WERI-Rb-1 (cell line): ENCODE results near the gene CDC42BPA.

Experiments
- DNase-seq: peaks from one replicate; pipeline ENCODE4 v3.0.0-alpha.2; 2020
- H3K27ac ChIP-seq: fragments of 250-450 bp; sonication (Bioruptor Pico); 2 replicates; pipeline ENCODE4 v1.5.1; 2020; ENCODE audit warnings: mild to moderate bottlenecking, moderate library complexity
- H3K27me3 ChIP-seq: fragments of 250-450 bp; sonication (Bioruptor Pico); 2 replicates; pipeline ENCODE4 v1.5.1; 2021; ENCODE audit warnings: mild to moderate bottlenecking, low read depth, moderate library complexity; ENCODE audit not compliant: insufficient read depth, severe bottlenecking
- H3K36me3 ChIP-seq: fragments of 250-450 bp; sonication (Bioruptor Pico); 2 replicates; pipeline ENCODE4 v1.5.1; 2020; ENCODE audit warnings: mild to moderate bottlenecking, moderate library complexity
- H3K4me3 ChIP-seq: 2 replicates; pipeline ENCODE4 v1.5.1; 2011; ENCODE audit warnings: low read depth, mild to moderate bottlenecking, control low read depth, low read length
- H3K9me3 ChIP-seq: fragments of 250-450 bp; sonication (Bioruptor Pico); 2 replicates; pipeline ENCODE4 v1.5.1; 2021; ENCODE audit warnings: mild to moderate bottlenecking, moderate library complexity; ENCODE audit not compliant: severe bottlenecking
- TF ChIP-seq, protein P1 (sequence below): IDR thresholded peaks from 2 replicates; pipeline ENCODE4 v1.5.1; 2011; ENCODE audit warnings: low read depth, mild to moderate bottlenecking, control low read depth, inconsistent platforms, low read length

Gene CDC42BPA

DNA sequence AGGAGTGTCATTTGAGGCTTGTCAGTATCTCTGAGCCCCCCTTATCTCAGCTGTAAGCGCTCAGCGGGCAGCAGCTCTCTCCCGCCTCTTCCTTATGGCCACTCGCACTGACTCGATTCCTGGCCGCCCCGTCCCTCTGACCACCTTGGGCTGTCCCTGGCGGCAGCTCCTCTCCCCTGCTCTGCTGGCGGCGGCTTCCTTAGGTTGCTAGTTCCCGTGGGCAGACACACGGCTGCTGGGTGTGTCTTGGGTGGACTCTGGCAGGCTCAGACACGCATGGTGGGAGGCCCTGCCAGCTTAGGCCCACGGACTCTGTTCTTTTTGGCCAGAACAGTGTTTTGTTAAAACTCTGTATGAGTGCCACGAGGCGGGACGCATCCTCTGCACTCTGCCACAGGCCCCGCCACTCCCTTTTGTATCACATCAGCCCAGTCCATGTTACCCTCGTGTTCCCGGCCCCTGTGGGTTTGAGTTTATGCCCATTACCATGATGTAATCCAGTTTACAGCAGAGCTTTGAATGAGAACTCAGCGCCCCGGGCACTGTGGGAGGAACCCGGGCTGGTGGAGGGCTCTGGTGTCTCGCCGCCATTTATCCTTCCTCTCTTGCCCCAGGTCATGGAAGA is 332.3 kb downstream of the CDC42BPA start:
- Histone ChIP-seq H3K27ac (no peak overlapping the region), H3K27me3 (no peaks in the 10 kb centered on the region), H3K36me3 (no peaks in the 10 kb centered on the region), H3K4me3 (no peak overlapping the region), H3K9me3 (no peaks in the 10 kb centered on the region)
- TF ChIP-seq, protein P1, sequence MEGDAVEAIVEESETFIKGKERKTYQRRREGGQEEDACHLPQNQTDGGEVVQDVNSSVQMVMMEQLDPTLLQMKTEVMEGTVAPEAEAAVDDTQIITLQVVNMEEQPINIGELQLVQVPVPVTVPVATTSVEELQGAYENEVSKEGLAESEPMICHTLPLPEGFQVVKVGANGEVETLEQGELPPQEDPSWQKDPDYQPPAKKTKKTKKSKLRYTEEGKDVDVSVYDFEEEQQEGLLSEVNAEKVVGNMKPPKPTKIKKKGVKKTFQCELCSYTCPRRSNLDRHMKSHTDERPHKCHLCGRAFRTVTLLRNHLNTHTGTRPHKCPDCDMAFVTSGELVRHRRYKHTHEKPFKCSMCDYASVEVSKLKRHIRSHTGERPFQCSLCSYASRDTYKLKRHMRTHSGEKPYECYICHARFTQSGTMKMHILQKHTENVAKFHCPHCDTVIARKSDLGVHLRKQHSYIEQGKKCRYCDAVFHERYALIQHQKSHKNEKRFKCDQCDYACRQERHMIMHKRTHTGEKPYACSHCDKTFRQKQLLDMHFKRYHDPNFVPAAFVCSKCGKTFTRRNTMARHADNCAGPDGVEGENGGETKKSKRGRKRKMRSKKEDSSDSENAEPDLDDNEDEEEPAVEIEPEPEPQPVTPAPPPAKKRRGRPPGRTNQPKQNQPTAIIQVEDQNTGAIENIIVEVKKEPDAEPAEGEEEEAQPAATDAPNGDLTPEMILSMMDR = no peak
- DNase-seq = no peak

DNA sequence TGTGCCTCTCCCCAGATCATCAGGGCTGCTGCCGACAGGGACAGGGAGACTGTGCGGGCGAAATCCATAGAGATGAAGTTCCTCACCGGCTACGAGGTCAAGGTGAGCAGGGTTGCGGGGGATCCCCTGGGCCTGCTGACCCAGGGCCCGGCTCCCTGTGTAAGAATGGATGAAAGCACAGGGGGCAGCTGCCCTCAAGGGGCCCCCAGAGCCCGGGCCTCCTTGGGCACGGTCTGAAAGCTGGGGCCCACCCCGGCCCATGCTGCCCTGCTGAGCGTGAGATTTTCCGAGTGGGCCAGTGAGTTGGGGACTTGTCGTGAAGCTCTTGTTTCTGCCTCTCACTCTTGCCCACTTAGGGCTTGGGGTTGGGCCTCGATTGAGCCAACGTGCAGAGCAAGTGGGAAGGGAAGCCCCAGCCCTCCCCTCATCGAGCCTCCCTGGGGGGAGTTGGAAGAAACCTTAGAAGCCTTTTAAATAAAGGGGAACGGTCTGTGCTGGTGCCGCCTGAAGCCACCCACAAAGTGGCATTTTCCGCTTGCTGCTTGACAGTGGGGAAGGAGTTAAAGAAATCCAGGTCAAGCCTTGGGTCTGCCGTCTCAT is 333.0 kb downstream of the CDC42BPA start:
- TF ChIP-seq, protein P1 = no peak
- Histone ChIP-seq H3K36me3 (no peaks in the 10 kb centered on the region), H3K27me3 (no peaks in the 10 kb centered on the region), H3K9me3 (no peaks in the 10 kb centered on the region), H3K4me3 (no peak overlapping the region), H3K27ac (no peak overlapping the region)
- no peak for DNase-seq

DNA sequence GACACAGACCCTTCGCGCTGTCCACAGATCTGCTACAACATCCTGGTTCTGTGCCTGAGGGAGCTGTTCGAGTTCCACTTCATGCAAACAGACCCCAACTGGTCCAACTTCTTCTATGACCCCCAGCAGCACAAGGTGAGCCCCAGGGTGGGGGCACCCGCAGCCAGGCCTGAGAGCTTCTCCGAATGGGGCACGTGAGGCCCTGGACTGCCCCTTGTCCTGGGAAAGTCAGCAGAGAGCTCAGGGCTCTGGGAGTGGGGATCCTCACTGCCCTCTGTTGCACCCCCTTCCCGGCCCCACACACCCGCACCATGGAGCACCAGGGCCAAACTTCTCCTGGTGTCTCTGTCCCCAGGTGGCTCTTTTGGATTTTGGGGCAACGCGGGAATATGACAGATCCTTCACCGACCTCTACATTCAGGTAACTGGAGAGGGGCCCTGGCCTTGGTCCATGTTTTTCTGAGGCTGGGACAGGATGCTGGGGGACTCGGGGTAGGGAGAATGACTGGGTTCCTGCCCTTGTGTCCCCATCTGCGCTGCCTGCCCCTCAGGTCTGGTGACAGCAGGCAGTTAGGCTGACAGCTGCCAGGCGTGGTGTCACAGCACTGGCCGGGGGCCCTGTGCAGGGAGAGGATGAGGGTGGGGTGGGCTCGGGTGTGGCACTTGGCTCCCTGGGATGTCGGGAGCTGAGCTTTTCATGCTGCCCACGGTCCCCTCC is 333.6 kb downstream of the CDC42BPA start:
- Histone ChIP-seq H3K27ac (no peak overlapping the region), H3K9me3 (no peaks in the 10 kb centered on the region), H3K27me3 (no peaks in the 10 kb centered on the region), H3K4me3 (no peak overlapping the region), H3K36me3 (no peaks in the 10 kb centered on the region)
- TF ChIP-seq, protein P1 = no peak
- no peak for DNase-seq

DNA sequence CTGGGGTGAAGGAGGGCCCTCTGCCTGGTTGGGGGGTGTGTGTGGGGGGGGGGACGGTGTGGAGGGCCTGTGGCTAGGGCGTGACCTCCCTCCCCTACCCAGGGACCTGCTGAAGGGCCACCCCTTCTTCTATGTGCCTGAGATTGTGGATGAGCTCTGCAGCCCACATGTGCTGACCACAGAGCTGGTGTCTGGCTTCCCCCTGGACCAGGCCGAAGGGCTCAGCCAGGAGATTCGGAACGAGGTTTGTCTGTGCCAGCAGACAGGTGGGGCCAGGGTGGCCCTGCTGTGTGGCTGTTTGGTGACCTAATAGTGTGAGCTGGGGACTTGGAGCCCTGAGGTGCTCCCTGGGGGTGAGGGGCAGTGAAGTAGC is 334.3 kb downstream of the CDC42BPA start:
- H3K4me3 ChIP-seq = no peak overlapping the region
- TF ChIP-seq, protein P1 = no peak
- no peaks in the 10 kb centered on the region for H3K27me3 ChIP-seq
- H3K9me3 ChIP-seq = no peaks in the 10 kb centered on the region
- no peak for DNase-seq
- H3K27ac ChIP-seq = no peak overlapping the region
- no peaks in the 10 kb centered on the region for H3K36me3 ChIP-seq

DNA sequence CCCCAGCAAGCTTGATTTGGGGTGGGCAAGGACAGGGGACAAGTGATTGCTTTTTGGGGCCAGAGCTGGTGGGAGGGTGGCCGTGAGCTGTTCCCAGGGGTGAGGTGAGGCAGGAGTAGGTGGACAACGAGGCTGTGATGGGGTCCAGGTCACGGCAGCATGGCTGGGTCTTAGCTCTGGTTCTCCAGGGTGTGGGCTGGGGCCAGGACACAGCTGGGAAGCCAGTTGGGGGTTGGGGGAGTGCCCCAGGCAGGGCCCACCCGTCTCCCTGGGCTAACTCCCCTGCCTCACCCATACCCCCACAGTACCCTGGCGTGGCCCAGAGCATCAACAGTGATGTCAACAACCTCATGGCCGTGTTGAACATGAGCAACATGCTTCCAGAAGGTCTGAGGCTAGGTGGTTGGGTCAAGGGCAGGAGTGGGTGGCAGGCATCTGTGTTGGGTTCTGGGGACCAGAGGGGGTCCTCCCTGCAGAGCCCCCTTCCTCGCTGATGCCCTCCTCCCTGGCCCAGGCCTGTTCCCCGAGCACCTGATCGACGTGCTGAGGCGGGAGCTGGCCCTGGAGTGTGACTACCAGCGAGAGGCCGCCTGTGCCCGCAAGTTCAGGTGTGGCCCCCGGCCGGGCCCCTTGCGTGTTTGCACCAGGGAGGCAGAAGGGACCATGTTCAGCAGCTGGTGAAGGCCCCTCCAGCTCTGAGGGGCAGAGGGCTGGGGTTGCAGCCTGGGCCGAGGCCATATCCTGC is 334.9 kb downstream of the CDC42BPA start:
- Histone ChIP-seq H3K27ac (no peak overlapping the region), H3K36me3 (no peaks in the 10 kb centered on the region), H3K27me3 (no peaks in the 10 kb centered on the region), H3K9me3 (no peaks in the 10 kb centered on the region), H3K4me3 (no peak overlapping the region)
- DNase-seq = no peak
- TF ChIP-seq, protein P1 = no peak
